ENCODE data around the gene VASN.

Gene VASN

GRCh38 chr16:4354512-4355409 lies 16.9 kb upstream of the VASN start:
- DNase-seq, result no peak

- no peak for DNase-seq
These were observed 14.8 kb upstream of the VASN start for GRCh38 chr16:4356820-4357219.

GRCh38 chr16:4358236-4358635 lies 13.4 kb upstream of the VASN start:
- no peak for DNase-seq

- DNase-seq, result peak; percentile 48
These were observed 12.7 kb upstream of the VASN start for GRCh38 chr16:4358831-4359561.

GRCh38 chr16:4359914-4360313 lies 11.7 kb upstream of the VASN start:
- no peak for DNase-seq

GRCh38 chr16:4360538-4361021 lies 11.1 kb upstream of the VASN start:
- peak; percentile 4 for DNase-seq

GRCh38 chr16:4361033-4361943 lies 10.4 kb upstream of the VASN start:
- no peak for DNase-seq

- DNase-seq, result no peak
These were observed 9.7 kb upstream of the VASN start for GRCh38 chr16:4361944-4362311.

GRCh38 chr16:4362476-4363135 lies 9.0 kb upstream of the VASN start:
- DNase-seq, result no peak

GRCh38 chr16:4364196-4365013 lies 7.2 kb upstream of the VASN start:
- DNase-seq, result no peak

GRCh38 chr16:4365014-4365406 lies 6.6 kb upstream of the VASN start:
- no peak for DNase-seq

- no peak for DNase-seq
These were observed 6.0 kb upstream of the VASN start for GRCh38 chr16:4365615-4366014.

- no peak for DNase-seq
These were observed 5.6 kb upstream of the VASN start for GRCh38 chr16:4366016-4366415.

GRCh38 chr16:4367393-4367856 lies 4.2 kb upstream of the VASN start:
- no peak for DNase-seq

- no peak for DNase-seq
These were observed 2.5 kb upstream of the VASN start for GRCh38 chr16:4369007-4369733.

GRCh38 chr16:4370151-4370550 lies 1.5 kb upstream of the VASN start:
- no peak for DNase-seq

- DNase-seq, result peak; percentile 94
These were observed 885 bp upstream of the VASN start for GRCh38 chr16:4370570-4371356.

- DNase-seq, result peak; percentile 45
These were observed 441 bp downstream of the VASN start for GRCh38 chr16:4372001-4372577.

- DNase-seq, result peak; percentile 45
These were observed 1.1 kb downstream of the VASN start for GRCh38 chr16:4372578-4373355.
